ENCODE data around the gene SFSWAP.
"Not testable (repeated sequence)": the region's sequence is repeated elsewhere in the genome, so short reads cannot be mapped to it uniquely, and the experiment has no call there.

Gene SFSWAP

GRCh38 chr12:131679816-131680215 is 31.1 kb upstream of the SFSWAP start:
- not testable (repeated sequence) for DNase-seq (ENCODE audit: low read depth)

- DNase-seq (ENCODE audit: low read depth), result not testable (repeated sequence)
Measured at GRCh38 chr12:131680392-131681256, 30.3 kb upstream of the SFSWAP start.

- DNase-seq (ENCODE audit: low read depth), result no peak
Measured at GRCh38 chr12:131681257-131681620, 29.7 kb upstream of the SFSWAP start.

- DNase-seq (ENCODE audit: low read depth), result peak; percentile 48
Measured at GRCh38 chr12:131681746-131682509, 29.0 kb upstream of the SFSWAP start.

- DNase-seq (ENCODE audit: low read depth), result no peak
Measured at GRCh38 chr12:131682510-131682895, 28.4 kb upstream of the SFSWAP start.

- no peak for DNase-seq (ENCODE audit: low read depth)
Measured at GRCh38 chr12:131683266-131684014, 27.4 kb upstream of the SFSWAP start.

GRCh38 chr12:131684015-131684725 is 26.7 kb upstream of the SFSWAP start:
- DNase-seq (ENCODE audit: low read depth), result no peak

- DNase-seq (ENCODE audit: low read depth), result no peak
Measured at GRCh38 chr12:131687346-131688125, 23.4 kb upstream of the SFSWAP start.

- DNase-seq (ENCODE audit: low read depth), result no peak
Measured at GRCh38 chr12:131688131-131688844, 22.6 kb upstream of the SFSWAP start.

GRCh38 chr12:131688845-131689154 is 22.1 kb upstream of the SFSWAP start:
- DNase-seq (ENCODE audit: low read depth), result no peak

GRCh38 chr12:131690320-131690719 is 20.6 kb upstream of the SFSWAP start:
- no peak for DNase-seq (ENCODE audit: low read depth)

- no peak for DNase-seq (ENCODE audit: low read depth)
Measured at GRCh38 chr12:131692431-131692830, 18.5 kb upstream of the SFSWAP start.

- DNase-seq (ENCODE audit: low read depth), result no peak
Measured at GRCh38 chr12:131693149-131693548, 17.7 kb upstream of the SFSWAP start.

- DNase-seq (ENCODE audit: low read depth), result no peak
Measured at GRCh38 chr12:131694116-131694838, 16.6 kb upstream of the SFSWAP start.

- no peak for DNase-seq (ENCODE audit: low read depth)
Measured at GRCh38 chr12:131695968-131696367, 14.9 kb upstream of the SFSWAP start.

GRCh38 chr12:131698286-131698685 is 12.6 kb upstream of the SFSWAP start:
- DNase-seq (ENCODE audit: low read depth), result no peak

GRCh38 chr12:131699434-131699833 is 11.5 kb upstream of the SFSWAP start:
- DNase-seq (ENCODE audit: low read depth), result no peak

GRCh38 chr12:131700271-131700670 is 10.6 kb upstream of the SFSWAP start:
- DNase-seq (ENCODE audit: low read depth), result no peak

GRCh38 chr12:131701705-131702572 is 9.0 kb upstream of the SFSWAP start:
- DNase-seq (ENCODE audit: low read depth), result no peak
